ENCODE measurements around the gene COL26A1. TPM values are rescaled to one million over a fixed set of nuclear protein-coding genes. Genes with fewer than 3 reads are reported as not detected.

The COL26A1 gene
- total RNA-seq, 1 experiment from 2014 or later = 0.43 TPM

DNA sequence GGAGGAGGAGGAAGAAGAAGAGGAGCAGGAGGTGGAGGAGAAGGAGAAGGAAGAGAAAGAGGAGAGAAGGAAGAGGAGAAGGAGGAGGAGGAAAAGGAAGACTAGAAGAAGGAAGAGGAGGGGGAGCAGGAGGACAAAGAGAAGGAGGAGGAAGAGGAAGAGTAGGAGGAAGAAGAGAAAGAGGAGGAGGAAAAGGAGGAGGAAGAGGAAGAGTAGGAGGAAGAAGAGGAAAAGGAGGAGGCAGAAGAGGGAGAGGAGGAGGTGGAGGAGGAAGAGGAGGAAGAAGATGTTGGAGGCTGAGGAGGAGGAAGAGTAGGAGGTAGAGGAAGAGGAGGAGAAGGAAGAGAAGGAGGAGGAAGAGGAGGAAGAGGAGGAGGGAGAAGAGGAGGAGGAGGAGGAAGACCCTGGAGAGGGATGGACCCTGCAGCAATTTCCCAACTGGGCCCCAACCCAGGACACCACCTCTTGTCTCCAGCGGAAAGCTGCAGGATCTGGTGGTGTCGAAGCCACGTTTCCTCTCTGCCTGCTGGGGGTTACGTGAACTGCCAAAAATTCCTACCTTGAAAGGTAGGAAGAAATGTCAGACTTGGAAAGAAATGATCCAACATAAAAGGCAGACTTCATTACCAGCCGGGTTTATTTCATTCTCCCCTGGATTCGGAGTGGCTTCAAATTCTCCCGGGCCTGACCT is 38.9 kb downstream of the COL26A1 start:
- H3K9me3 ChIP-seq (ENCODE audit: low read depth, low read length, poor library complexity, severe bottlenecking) = no peaks in the 10 kb centered on the region
- H3K27ac ChIP-seq (ENCODE audit: low read depth, low read length, poor library complexity, severe bottlenecking) = no peak overlapping the region
- POLR2A ChIA-PET (ENCODE audit: low non-redundant PET) = no interaction called here
- H3K4me1 ChIP-seq (ENCODE audit: insufficient read depth, low read length, poor library complexity, severe bottlenecking) = peaks cover 15% of the 10 kb centered on the region
- CTCF ChIA-PET = no interaction called here
- DNase-seq (ENCODE audit: low spot score) = no peak
- BruUV-seq (replicated peaks) = no TSS peak
- H3K27me3 ChIP-seq (replicated peaks; ENCODE audit: insufficient read depth, low read depth, low read length, poor library complexity) = no peaks in the 10 kb centered on the region
- H3K4me3 ChIP-seq (ENCODE audit: low read depth, low read length, poor library complexity, severe bottlenecking) = no peak overlapping the region
- TF ChIP-seq, protein P1, sequence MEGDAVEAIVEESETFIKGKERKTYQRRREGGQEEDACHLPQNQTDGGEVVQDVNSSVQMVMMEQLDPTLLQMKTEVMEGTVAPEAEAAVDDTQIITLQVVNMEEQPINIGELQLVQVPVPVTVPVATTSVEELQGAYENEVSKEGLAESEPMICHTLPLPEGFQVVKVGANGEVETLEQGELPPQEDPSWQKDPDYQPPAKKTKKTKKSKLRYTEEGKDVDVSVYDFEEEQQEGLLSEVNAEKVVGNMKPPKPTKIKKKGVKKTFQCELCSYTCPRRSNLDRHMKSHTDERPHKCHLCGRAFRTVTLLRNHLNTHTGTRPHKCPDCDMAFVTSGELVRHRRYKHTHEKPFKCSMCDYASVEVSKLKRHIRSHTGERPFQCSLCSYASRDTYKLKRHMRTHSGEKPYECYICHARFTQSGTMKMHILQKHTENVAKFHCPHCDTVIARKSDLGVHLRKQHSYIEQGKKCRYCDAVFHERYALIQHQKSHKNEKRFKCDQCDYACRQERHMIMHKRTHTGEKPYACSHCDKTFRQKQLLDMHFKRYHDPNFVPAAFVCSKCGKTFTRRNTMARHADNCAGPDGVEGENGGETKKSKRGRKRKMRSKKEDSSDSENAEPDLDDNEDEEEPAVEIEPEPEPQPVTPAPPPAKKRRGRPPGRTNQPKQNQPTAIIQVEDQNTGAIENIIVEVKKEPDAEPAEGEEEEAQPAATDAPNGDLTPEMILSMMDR (conservative IDR thresholded peaks at IDR 0.05; ENCODE audit: low read depth, low read length) = no peak
- TF ChIP-seq EZH2 (IDR thresholded peaks at IDR 0.05; ENCODE audit: borderline replicate concordance, low read depth, low read length, poor library complexity, severe bottlenecking) = no peak
- no peaks in the 10 kb centered on the region for H3K36me3 ChIP-seq (ENCODE audit: insufficient read depth, low read length, poor library complexity, severe bottlenecking)
- intact Hi-C loops (cut with micrococcal nuclease; ENCODE audit: unreplicated experiment) = no loop called here

DNA sequence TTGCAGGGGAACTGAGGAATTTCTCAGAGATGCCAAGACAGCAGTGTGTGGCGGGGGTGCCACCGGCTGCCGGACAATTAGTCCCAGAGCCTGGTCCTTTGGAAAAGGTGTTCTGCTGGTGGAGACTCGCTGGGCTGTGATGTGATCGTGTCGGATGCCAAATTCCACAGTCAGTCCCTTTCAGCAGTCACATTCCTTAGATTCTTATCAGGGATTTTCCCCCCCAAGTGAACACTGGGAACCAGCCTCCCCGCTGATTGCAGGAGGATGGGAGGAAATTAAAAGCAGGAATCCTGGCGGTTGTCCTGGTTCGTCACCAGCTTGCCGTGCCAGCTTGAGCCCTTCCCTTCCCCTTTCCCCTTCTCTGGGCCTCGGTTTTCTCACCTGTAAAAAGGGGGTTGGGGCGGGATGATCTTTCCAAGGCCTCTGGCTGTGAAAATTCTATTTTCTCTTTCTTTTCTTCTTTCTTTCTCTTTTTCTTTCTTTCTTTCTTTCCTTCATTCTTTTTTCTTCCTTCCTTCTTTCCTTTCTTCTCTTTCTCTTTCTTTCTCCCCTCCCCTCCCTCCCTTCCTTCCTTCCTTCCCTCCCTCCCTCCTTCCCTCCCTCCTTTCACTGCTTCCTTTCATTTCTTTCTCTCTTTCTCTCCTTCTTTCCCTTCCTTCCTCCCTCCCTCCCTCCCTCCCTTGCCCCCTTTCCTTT is 39.6 kb downstream of the COL26A1 start:
- peak; percentile 84 for DNase-seq (ENCODE audit: low spot score)
- Histone ChIP-seq H3K4me3 (ENCODE audit: low read depth, low read length, poor library complexity, severe bottlenecking) (no peak overlapping the region), H3K4me1 (ENCODE audit: insufficient read depth, low read length, poor library complexity, severe bottlenecking) (peaks cover 15% of the 10 kb centered on the region), H3K27ac (ENCODE audit: low read depth, low read length, poor library complexity, severe bottlenecking) (no peak overlapping the region), H3K9me3 (ENCODE audit: low read depth, low read length, poor library complexity, severe bottlenecking) (no peaks in the 10 kb centered on the region), H3K36me3 (ENCODE audit: insufficient read depth, low read length, poor library complexity, severe bottlenecking) (no peaks in the 10 kb centered on the region), H3K27me3 (replicated peaks; ENCODE audit: insufficient read depth, low read depth, low read length, poor library complexity) (no peaks in the 10 kb centered on the region)
- intact Hi-C loops (cut with micrococcal nuclease; ENCODE audit: unreplicated experiment) = no loop called here
- POLR2A ChIA-PET (ENCODE audit: low non-redundant PET) = no interaction called here
- CTCF ChIA-PET = no interaction called here
- no TSS peak for BruUV-seq (replicated peaks)
- TF ChIP-seq, protein P1 (conservative IDR thresholded peaks at IDR 0.05; ENCODE audit: low read depth, low read length) = no peak
- TF ChIP-seq EZH2 (IDR thresholded peaks at IDR 0.05; ENCODE audit: borderline replicate concordance, low read depth, low read length, poor library complexity, severe bottlenecking) = no peak

DNA sequence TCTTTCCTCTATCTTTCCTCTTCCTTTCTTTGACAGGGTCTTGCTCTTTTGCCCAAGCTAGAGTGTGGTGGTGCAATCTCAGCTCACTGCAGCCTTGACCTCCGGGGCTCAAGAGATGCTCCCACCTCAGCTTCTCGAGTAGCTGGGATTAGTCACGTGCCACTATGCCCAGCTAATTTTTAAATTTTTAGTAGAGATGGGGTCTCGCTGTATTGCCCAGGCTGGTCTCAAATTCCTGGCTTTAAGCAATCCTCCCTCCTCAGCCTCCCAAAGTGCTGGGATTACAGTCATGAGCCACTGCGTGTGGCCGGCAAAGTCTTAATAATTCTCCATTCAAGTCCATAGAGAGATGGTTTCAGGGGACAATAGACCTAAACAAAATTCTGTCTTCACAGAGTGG is 40.2 kb downstream of the COL26A1 start:
- CTCF ChIA-PET = no interaction called here
- Histone ChIP-seq H3K9me3 (ENCODE audit: low read depth, low read length, poor library complexity, severe bottlenecking) (no peaks in the 10 kb centered on the region), H3K36me3 (ENCODE audit: insufficient read depth, low read length, poor library complexity, severe bottlenecking) (no peaks in the 10 kb centered on the region), H3K4me1 (ENCODE audit: insufficient read depth, low read length, poor library complexity, severe bottlenecking) (peaks cover 15% of the 10 kb centered on the region), H3K4me3 (ENCODE audit: low read depth, low read length, poor library complexity, severe bottlenecking) (no peak overlapping the region), H3K27ac (ENCODE audit: low read depth, low read length, poor library complexity, severe bottlenecking) (no peak overlapping the region), H3K27me3 (replicated peaks; ENCODE audit: insufficient read depth, low read depth, low read length, poor library complexity) (no peaks in the 10 kb centered on the region)
- POLR2A ChIA-PET (ENCODE audit: low non-redundant PET) = no interaction called here
- DNase-seq (ENCODE audit: low spot score) = no peak
- no TSS peak for BruUV-seq (replicated peaks)
- TF ChIP-seq, protein P1 (conservative IDR thresholded peaks at IDR 0.05; ENCODE audit: low read depth, low read length) = no peak
- TF ChIP-seq EZH2 (IDR thresholded peaks at IDR 0.05; ENCODE audit: borderline replicate concordance, low read depth, low read length, poor library complexity, severe bottlenecking) = no peak
- intact Hi-C loops (cut with micrococcal nuclease; ENCODE audit: unreplicated experiment) = no loop called here

All from A673 (cell line).